IMR-90 (cell line): Measurements from ENCODE around the gene RPL31. TPM values are rescaled to one million over a fixed set of nuclear protein-coding genes. Genes with fewer than 3 reads are reported as not detected.

Experiments
- ATAC-seq: fragments of 200-7000 bp; cut with Tn5 transposase; 2 replicates; pipeline ENCODE4 v1.9.1; 2020; ENCODE audit warnings: low read depth, mild to moderate bottlenecking, moderate library complexity
- BruUV-seq: library from RNA; stranded (reverse); fragments of 400-500 nt; replicated peaks from 2 replicates; lab custom pipeline; 2021; lab: Mats Ljungman, UMichigan
- CTCF ChIA-PET: fragments of 300-600 bp; formaldehyde crosslinking; extraction: SDS; loops from one replicate; lab custom pipeline; 2021; ENCODE audit warnings: antibody characterized with exemption; lab: Yijun Ruan, JAX
- POLR2A ChIA-PET: fragments of 300-600 bp; sonication (Branson Sonifier 250); formaldehyde crosslinking; loops from one replicate; lab custom pipeline; 2022; ENCODE audit warnings: antibody characterized with exemption; ENCODE audit not compliant: unreplicated experiment; lab: Charles Lee
- DNase-seq: peaks from one replicate; pipeline ENCODE4 v3.0.0; 2013
- H2AFZ ChIP-seq: replicated peaks from 2 replicates; pipeline ENCODE3; 2013; ENCODE audit warnings: low read length, mild to moderate bottlenecking; ENCODE audit not compliant: poor library complexity
- H2AK5ac ChIP-seq: 2 replicates; pipeline ENCODE4 v1.6.1; 2013; ENCODE audit warnings: low read depth, low read length, inconsistent platforms
- H2AK9ac ChIP-seq: replicated peaks from 2 replicates; pipeline ENCODE3; 2013; ENCODE audit warnings: mild to moderate bottlenecking, low read depth, low read length, moderate library complexity; ENCODE audit not compliant: poor library complexity
- H2BK120ac ChIP-seq: 2 replicates; pipeline ENCODE4 v1.6.1; 2013; ENCODE audit warnings: low read depth, low read length, inconsistent platforms
- H2BK15ac ChIP-seq: 3 replicates; pipeline ENCODE4 v1.6.1; 2013; ENCODE audit warnings: low read depth, low read length, inconsistent platforms
- H2BK20ac ChIP-seq: 2 replicates; pipeline ENCODE4 v1.6.1; 2013; ENCODE audit warnings: low read depth, mild to moderate bottlenecking, inconsistent platforms, low read length, moderate library complexity
- H2BK5ac ChIP-seq: 2 replicates; pipeline ENCODE4 v1.6.1; 2013; ENCODE audit warnings: mild to moderate bottlenecking, low read depth, low read length, inconsistent platforms; ENCODE audit not compliant: poor library complexity, severe bottlenecking
- H3K14ac ChIP-seq: replicated peaks from 2 replicates; pipeline ENCODE4 v1.6.1; 2013; ENCODE audit warnings: low read depth, low read length, inconsistent platforms
- H3K18ac ChIP-seq: 2 replicates; pipeline ENCODE4 v1.6.1; 2013; ENCODE audit warnings: low read depth, low read length, control low read depth
- H3K23ac ChIP-seq: 2 replicates; pipeline ENCODE4 v1.6.1; 2013; ENCODE audit warnings: low read depth, low read length, inconsistent platforms
- H3K27ac ChIP-seq: 2 replicates; pipeline ENCODE4 v1.5.1; 2013; ENCODE audit warnings: mild to moderate bottlenecking, control low read depth, low read length; ENCODE audit not compliant: insufficient read depth
- H3K27me3 ChIP-seq: 2 replicates; pipeline ENCODE4 v1.6.1; 2013; ENCODE audit warnings: low read length; ENCODE audit not compliant: control insufficient read depth, insufficient read depth
- H3K36me3 ChIP-seq: 2 replicates; pipeline ENCODE4 v1.6.1; 2013; ENCODE audit warnings: low read length, mixed read lengths; ENCODE audit not compliant: control insufficient read depth, insufficient read depth
- H3K4ac ChIP-seq: 2 replicates; pipeline ENCODE4 v1.6.1; 2013; ENCODE audit warnings: low read depth, low read length, inconsistent platforms
- H3K4me1 ChIP-seq: 2 replicates; pipeline ENCODE4 v1.6.1; 2013; ENCODE audit warnings: low read length, mixed read lengths; ENCODE audit not compliant: control insufficient read depth, insufficient read depth
- H3K4me2 ChIP-seq: 2 replicates; pipeline ENCODE4 v1.6.1; 2013; ENCODE audit warnings: low read depth, mild to moderate bottlenecking, control low read depth, low read length, moderate library complexity
- H3K4me3 ChIP-seq: 2 replicates; pipeline ENCODE4 v1.5.1; 2013; ENCODE audit warnings: low read depth, mild to moderate bottlenecking, control low read depth, low read length, moderate library complexity; ENCODE audit not compliant: insufficient read depth
- H3K56ac ChIP-seq: 2 replicates; pipeline ENCODE4 v1.6.1; 2013; ENCODE audit warnings: low read length, inconsistent platforms; ENCODE audit not compliant: insufficient read depth; ENCODE audit errors: extremely low read depth
- H3K79me1 ChIP-seq, 2 experiments: 2 replicates each; pipeline ENCODE4 v1.6.1; 2013; ENCODE audit warnings: low read length in 2 of 2, inconsistent platforms in 1 of 2, low read depth in 1 of 2
- H3K9ac ChIP-seq: 2 replicates; pipeline ENCODE4 v1.6.1; 2013; ENCODE audit warnings: low read depth, low read length, control low read depth
- H3K9me1 ChIP-seq: 2 replicates; pipeline ENCODE4 v1.6.1; 2013; ENCODE audit warnings: low read length, inconsistent platforms; ENCODE audit not compliant: insufficient read depth
- H3K9me3 ChIP-seq: 2 replicates; pipeline ENCODE4 v1.6.1; 2013; ENCODE audit warnings: low read length; ENCODE audit not compliant: control insufficient read depth, insufficient read depth
- H4K20me1 ChIP-seq: 2 replicates; pipeline ENCODE4 v1.6.1; 2013; ENCODE audit warnings: low read length, inconsistent platforms; ENCODE audit not compliant: insufficient read depth
- H4K5ac ChIP-seq: 2 replicates; pipeline ENCODE4 v1.6.1; 2013; ENCODE audit warnings: mild to moderate bottlenecking, low read depth, low read length, control low read depth
- H4K8ac ChIP-seq, 2 experiments: 2 replicates each; pipeline ENCODE4 v1.6.1; 2013; ENCODE audit warnings: low read depth in 2 of 2, low read length in 2 of 2, control low read depth in 1 of 2, inconsistent platforms in 1 of 2
- H4K91ac ChIP-seq: 2 replicates; pipeline ENCODE4 v1.6.1; 2013; ENCODE audit warnings: low read depth, low read length, inconsistent platforms; ENCODE audit not compliant: insufficient read depth
- BHLHE40 ChIP-seq: fragments of 150-350 bp; IDR thresholded peaks from 2 replicates; pipeline ENCODE4 v1.6.1; 2016; ENCODE audit warnings: mild to moderate bottlenecking, low read depth, low read length
- CEBPB ChIP-seq: IDR thresholded peaks from 2 replicates; pipeline ENCODE4 v1.6.1; 2012; ENCODE audit warnings: low read depth, low read length, improper control_type of control experiment
- CTCF ChIP-seq: conservative IDR thresholded peaks from 2 replicates; pipeline ENCODE4 v1.5.1; 2012; ENCODE audit warnings: mild to moderate bottlenecking, low read depth, low read length, improper control_type of control experiment
- MAFK ChIP-seq: IDR thresholded peaks from 2 replicates; pipeline ENCODE4 v1.6.1; 2012; ENCODE audit warnings: low read depth, low read length, improper control_type of control experiment
- MAZ ChIP-seq: IDR thresholded peaks from 2 replicates; pipeline ENCODE4 v1.6.1; 2012; ENCODE audit warnings: low read depth, mild to moderate bottlenecking, low read length, improper control_type of control experiment, moderate library complexity, borderline replicate concordance
- MXI1 ChIP-seq: IDR thresholded peaks from 2 replicates; pipeline ENCODE4 v1.6.1; 2012; ENCODE audit warnings: low read depth, mild to moderate bottlenecking, low read length, moderate library complexity, borderline replicate concordance
- POLR2A ChIP-seq: IDR thresholded peaks from 2 replicates; pipeline ENCODE4 v1.6.1; 2012; ENCODE audit warnings: mild to moderate bottlenecking, low read depth, low read length
- RCOR1 ChIP-seq: IDR thresholded peaks from 2 replicates; pipeline ENCODE4 v1.6.1; 2012; ENCODE audit warnings: mild to moderate bottlenecking, low read length, improper control_type of control experiment; ENCODE audit not compliant: insufficient replicate concordance
- RFX5 ChIP-seq: IDR thresholded peaks from 2 replicates; pipeline ENCODE4 v1.8.0; 2012; ENCODE audit warnings: low read depth, mild to moderate bottlenecking, low read length, moderate library complexity
- SMC3 ChIP-seq: fragments of 150-350 bp; IDR thresholded peaks from 2 replicates; pipeline ENCODE4 v1.6.1; 2016; ENCODE audit warnings: low read depth, mild to moderate bottlenecking, antibody characterized with exemption, low read length, moderate library complexity
- whole genome bisulfite sequencing, 2 experiments: methylation state at CpG; one replicate each; pipeline versions ENCODE4 v1.1.5 to v1.1.7; 2013; ENCODE audit warnings: missing lambda C conversion rate in 2 of 2; ENCODE audit not compliant: insufficient read length in 1 of 2; ENCODE audit errors: extremely low coverage in 2 of 2; 5-methylcytosine and 5-hydroxymethylcytosine counted together
- dilution Hi-C: fragments of 300-500 bp; cut with HindIII; formaldehyde crosslinking; loops from one replicate; pipeline ENCODE4 v1.14.3; 2018; ENCODE audit warnings: low sequenced_read_pairs; ENCODE audit not compliant: unreplicated experiment
- in situ Hi-C: fragments of 300-500 bp; cut with MboI; formaldehyde crosslinking; loops from 3 replicates; pipeline ENCODE4 v1.14.3; 2019; ENCODE audit warnings: low sequenced_read_pairs, inconsistent platforms, mixed read lengths
- intact Hi-C: fragments of 100-400 bp; cut with micrococcal nuclease; formaldehyde crosslinking; loops from 2 replicates; pipeline ENCODE4 v1.10.0; 2022
- polyA plus RNA-seq, 3 experiments: library from polyadenylated mRNA; depleted of rRNA; stranded (reverse); fragments of >200 nt; gene quantifications; 2 replicates each; pipeline ENCODE4 v1.2.3, GENCODE V29; 2012; ENCODE audit warnings: low replicate concordance in 1 of 3
- total RNA-seq: library from RNA; depleted of rRNA; stranded (reverse); fragments of >200 nt; gene quantifications from 2 replicates; pipeline ENCODE4 v1.2.3, GENCODE V29; 2012

The RPL31 gene
- total and polyA plus RNA-seq, 2 of the 4 experiments (the other 2 are of a cell fraction), result 358 to 2,908 TPM

DNA sequence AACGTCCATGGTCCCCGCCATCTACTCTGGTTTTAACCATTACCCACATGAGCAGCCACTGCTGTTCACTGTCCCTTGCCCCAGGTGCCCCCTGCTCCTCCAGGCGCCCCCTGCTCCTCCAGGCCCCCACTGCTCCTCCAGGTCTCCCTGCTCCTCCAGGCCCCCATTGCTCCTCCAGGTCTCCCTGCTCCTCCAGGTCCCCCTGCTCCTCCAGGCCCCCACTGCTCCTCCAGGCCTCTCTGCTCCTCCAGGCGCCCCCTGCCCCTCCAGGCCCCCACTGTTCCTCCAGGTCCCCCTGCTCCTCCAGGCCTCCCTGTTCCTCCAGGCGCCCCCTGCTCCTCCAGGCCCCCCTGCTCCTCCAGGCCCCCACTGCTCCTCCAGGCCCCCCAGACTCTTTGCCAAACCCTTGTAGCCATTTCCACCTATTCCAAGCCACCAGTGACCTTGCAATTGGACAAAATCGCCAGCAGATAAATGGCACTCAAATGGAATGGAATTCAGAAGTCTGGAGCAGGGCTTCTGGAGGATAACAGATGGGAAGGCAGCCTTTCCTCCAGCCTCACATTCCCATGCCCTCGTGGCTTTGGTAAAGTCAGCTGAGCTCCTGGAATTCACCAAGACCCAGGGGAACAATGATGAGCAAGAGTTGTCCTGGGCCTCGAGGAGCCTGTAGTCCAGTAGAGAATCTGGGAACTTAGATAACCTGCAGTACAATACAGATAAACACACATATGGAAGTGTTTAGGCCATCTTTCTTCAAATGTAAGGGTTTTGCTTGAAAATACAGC, 13.3 kb upstream of the RPL31 start (continued):
- no peak for TF ChIP-seq RCOR1

DNA sequence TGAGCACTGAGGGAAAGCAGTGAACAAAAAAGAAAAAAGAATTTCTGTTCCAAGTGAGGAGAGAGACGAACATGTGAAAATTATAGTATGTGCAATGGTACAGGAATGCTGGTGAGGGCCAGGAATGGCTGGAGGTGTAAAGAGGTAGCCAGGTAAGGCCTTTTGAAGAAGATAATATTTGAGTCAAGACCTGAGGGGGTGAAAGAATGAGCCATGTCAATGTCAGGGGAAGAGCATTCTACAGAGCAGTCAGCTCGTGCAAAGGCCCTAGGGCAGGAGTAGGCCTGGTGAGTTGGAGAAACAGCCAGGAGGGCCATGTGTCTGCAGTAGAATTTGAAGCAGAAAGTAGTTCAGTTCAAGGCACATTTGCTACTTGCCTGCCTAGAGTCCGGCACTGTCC, 12.4 kb upstream of the RPL31 start:
- in situ Hi-C loops (loop anchor here (5.0 kb wide), 2 partner anchors 257 to 382 kb away; no protein-coding TSS in a partner anchor), intact Hi-C loops (loop anchor here (10.0 kb wide), 1 partner anchor 565 kb away; no protein-coding TSS in a partner anchor), dilution Hi-C loops (no loop called here)
- Histone ChIP-seq H3K4me3 (no peak overlapping the region), H2BK5ac (no peak overlapping the region), H2AFZ (no peak overlapping the region), H3K14ac (no peak overlapping the region), H3K79me1 (no peaks in the 10 kb centered on the region), H2AK5ac (no peak overlapping the region), H2BK15ac (no peak overlapping the region), H4K20me1 (no peaks in the 10 kb centered on the region; the same call in 1 of the 2 replicates), H3K23ac (no peak overlapping the region), H4K5ac (no peak overlapping the region), H4K8ac (no peak overlapping the region), H3K4ac (no peak overlapping the region), H3K9me1 (0 out of 2 replicates have a peak, but pooled peaks cover 2% of the 10 kb centered on the region), H2BK20ac (no peak overlapping the region), H3K9me3 (no peaks in the 10 kb centered on the region), H4K91ac (no peak overlapping the region), H3K56ac (no peak overlapping the region), H3K9ac (no peak overlapping the region), H3K18ac (no peak overlapping the region), H2AK9ac (no peak overlapping the region), H3K27me3 (no peaks in the 10 kb centered on the region), H3K27ac (no peak overlapping the region), H3K4me1 (no peaks in the 10 kb centered on the region), H3K4me2 (no peak overlapping the region), H3K36me3 (peaks cover 5% of the 10 kb centered on the region), H2BK120ac (no peak overlapping the region)
- 100% methylated on average over 2 of the region's 3 CpGs; no CpG with 5 or more reads in 1 of the 2 experiments for WGBS, 2 experiments
- no TSS peak for BruUV-seq
- no peak for TF ChIP-seq MAFK
- TF ChIP-seq RCOR1, result no peak
- no peak for TF ChIP-seq POLR2A
- TF ChIP-seq MXI1, result no peak
- TF ChIP-seq SMC3, result no peak
- TF ChIP-seq CTCF, result no peak
- TF ChIP-seq MAZ, result no peak
- no peak for TF ChIP-seq CEBPB
- no peak for TF ChIP-seq RFX5
- no peak for TF ChIP-seq BHLHE40
- ATAC-seq (no peak), DNase-seq (no peak)
- CTCF ChIA-PET, result interaction anchor here (0.6 kb wide), 1 partner anchor 998 kb away, joined by 4 read pairs; no protein-coding TSS in a partner anchor
- POLR2A ChIA-PET, result interaction anchor here (0.6 kb wide), 1 partner anchor 156 kb away, joined by 3 read pairs; no protein-coding TSS in a partner anchor
